ENCODE results near the gene TAPBPL.
"Not testable (repeated sequence)": the region's sequence is repeated elsewhere in the genome, so short reads cannot be mapped to it uniquely, and the experiment has no call there.

TAPBPL gene, protein sequence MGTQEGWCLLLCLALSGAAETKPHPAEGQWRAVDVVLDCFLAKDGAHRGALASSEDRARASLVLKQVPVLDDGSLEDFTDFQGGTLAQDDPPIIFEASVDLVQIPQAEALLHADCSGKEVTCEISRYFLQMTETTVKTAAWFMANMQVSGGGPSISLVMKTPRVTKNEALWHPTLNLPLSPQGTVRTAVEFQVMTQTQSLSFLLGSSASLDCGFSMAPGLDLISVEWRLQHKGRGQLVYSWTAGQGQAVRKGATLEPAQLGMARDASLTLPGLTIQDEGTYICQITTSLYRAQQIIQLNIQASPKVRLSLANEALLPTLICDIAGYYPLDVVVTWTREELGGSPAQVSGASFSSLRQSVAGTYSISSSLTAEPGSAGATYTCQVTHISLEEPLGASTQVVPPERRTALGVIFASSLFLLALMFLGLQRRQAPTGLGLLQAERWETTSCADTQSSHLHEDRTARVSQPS

DNA sequence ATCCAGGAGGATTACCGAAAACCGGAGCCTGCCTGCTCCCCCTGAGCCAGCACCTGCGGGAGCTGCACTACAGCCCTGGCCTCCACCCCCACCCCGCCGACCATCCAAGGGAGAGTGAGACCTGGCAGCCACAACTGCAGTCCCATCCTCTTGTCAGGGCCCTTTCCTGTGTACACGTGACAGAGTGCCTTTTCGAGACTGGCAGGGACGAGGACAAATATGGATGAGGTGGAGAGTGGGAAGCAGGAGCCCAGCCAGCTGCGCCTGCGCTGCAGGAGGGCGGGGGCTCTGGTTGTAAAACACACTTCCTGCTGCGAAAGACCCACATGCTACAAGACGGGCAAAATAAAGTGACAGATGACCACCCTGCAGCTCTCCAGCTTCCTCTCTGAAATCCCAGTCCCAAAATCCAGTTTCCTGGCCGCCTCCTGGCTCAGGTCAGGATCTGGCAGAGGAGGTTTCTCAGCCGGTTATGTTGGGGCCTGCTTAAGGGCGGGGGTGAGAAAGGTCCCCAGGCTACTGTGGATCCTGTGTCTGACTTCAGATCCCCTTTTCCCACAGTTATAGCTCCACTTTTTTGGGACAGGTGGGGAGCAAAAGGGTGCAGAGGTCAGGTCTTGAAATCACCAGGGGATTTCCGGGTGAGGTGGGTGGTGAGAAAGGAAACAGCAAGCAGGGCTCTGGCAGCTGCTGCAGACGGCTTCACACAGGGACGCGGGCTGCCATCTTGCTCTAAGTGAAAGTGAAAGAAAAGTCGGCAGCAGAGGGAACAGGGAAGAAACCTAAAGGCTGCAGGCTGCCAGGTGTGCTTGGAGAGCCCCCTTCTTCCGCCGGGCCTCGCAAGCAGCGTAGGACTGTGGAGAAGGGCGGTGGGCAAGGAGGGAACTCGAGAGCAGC, at the start of gene TAPBPL:
TSS of gene TAPBPL (plus strand) at position 695 of the 897 bp plus-strand sequence. CDS start 207 bp downstream, outside the sequence.
- peak; percentile 70 for DNase-seq

DNA sequence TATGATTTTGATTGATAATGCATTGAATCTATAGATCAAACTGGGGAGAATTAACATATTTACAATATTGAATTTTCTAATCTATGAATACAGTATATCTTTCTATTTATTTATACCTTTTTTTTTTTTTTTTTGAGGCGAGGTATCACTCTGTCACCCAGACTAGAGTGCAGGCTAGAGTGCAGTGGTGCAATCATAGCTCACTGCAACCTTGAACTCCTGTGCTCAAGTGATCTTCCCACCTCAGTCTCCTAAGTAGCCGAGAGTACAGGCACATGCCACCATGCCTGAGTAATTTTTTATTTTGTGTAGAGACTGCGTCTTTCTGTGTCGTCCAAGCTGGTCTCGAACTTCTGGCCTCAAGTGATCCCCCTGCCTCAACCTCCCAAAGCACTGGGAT, 47.5 kb upstream of the TAPBPL start:
- DNase-seq: no peak

DNA sequence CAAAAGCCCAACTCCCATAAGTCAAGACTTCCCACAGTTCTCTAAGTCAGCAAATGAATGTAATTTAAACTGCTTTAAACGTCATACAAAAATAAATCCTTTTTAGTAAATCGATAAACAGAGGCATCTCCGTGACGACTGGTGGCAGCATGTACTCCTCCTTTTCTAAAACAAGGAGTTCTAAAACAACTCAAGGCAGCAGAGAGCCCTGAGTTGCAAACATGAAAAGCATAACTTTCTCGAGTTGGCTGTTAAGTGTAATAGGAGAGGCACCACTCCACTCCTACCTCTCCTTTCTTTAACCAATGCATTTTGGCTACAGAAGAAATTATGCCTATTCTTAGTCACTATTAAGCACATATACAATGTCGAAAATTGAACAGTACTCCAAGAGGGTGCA, 45.9 kb upstream of the TAPBPL start:
- no peak for DNase-seq

DNA sequence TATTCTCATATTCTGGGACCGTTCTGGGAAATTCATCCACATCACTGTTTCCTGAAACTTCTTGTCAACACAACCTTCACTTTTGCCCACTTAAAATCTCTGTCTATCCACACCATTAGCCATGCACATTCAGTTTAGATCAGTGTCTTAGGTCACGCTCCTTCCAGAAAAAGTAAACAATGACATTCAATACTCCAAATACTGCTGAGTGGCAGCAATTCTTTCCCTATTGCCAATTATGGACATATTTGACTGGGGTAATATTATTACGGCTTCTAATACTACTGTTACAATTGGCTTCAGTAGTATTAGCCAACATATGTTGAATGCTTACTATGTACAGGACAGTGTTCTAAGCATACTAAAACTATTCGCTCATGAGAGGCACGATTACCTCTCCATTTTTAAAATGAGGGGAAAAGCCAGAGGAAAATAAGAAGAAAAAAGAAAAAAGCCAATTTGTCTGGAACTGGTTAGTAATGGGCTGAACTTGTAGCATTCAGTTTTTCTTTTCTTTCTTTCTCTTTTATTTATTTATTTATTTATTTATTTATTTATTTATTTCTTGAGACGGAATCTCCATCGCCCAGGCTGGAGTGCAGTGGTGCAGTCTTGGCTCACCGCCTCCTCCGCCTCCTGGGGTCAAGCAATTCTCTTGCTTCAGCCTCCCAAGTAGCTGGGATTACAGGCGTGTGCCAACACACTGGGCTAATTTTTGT, 44.4 kb upstream of the TAPBPL start:
- no peak for DNase-seq

DNA sequence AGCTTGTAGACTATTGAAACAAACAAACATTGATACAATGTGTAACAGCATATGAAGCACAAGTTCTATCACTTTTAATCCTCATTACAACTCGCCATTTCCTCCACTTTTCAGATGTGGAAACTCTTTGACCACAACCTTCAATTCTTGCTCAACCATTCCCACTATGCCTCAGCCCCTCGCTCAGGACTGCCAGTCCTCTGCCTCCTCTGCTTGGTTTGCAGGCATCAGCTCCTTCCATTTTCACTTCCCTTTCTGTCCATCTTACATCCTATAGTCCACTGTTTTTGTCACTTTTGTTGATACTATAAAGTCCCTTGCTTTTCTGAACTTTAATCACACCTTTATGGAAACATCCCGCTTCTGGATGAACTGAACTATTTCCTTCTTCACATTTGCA, 35.2 kb upstream of the TAPBPL start:
- no peak for DNase-seq

DNA sequence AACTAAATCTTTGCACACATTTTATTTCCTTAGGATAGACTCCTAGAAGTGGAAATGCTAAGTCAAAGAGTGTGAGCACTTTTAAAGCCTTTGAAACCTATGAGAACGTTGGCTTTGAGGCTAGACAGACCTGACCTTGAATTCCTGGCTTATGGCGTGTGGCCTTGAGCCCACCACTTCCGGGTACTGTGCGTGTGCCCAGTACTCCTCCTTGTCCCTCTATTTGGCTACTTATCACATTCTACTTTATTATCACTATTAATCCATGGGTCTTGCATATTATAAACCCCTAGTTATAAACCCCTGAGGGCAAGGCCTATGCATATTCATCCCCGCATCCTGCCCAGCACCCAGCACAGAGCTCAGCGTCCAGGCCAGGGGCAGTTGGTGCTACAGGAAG, 33.0 kb upstream of the TAPBPL start:
- no peak for DNase-seq

DNA sequence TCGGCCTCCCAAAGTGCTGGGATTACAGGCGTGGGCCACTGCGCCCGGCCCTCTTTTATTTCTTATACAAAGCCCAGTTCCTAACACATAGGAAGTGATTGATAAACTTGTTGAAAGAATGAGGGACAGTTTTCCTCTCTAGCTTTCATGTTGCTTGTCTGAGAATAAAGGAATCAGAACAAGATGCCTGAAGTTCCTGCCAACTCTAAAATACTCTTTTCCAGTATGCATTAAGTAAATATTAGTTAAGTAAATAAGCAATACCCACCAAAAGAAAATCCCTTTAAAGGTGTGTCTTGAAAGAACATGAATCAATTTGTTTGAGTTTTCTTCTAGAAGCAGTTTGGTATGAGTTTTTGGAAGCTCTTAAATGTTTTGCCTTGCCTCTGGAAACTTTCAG, 31.5 kb upstream of the TAPBPL start:
- no peak for DNase-seq

DNA sequence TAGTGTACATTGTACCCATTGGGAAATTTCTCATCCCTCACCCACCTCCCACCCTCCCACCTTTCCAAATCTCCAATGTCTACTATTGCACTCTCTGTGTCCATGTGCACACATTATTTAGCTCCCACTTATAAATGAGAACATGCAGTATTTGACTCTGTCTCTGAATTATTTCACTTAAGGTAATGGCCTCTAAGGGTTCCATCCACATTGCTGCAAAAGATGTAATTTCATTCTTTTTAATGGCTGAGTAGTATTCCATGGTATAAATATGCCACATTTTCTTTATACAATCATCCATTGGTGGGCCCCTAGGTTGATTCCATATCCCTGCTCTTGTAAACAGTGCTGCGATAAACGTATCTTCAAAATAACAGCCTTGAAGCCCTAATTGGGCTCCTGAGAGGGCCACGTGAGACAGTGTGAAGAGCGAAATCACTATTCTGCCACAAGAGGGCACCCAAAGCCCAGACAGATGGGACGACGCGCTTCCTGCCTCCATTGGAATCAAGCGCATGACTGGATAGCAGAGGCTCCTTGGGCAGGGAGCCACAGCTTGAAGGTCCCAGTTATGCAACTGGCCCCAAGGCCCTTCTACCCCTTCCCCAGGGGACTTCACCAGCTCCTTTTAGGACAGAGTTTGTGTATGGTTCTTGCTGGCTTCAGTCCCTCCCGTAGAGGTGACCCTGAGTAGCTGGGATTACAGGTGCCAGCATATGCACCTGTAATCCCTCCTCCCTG, 28.4 kb upstream of the TAPBPL start:
- DNase-seq: peak; percentile 58

DNA sequence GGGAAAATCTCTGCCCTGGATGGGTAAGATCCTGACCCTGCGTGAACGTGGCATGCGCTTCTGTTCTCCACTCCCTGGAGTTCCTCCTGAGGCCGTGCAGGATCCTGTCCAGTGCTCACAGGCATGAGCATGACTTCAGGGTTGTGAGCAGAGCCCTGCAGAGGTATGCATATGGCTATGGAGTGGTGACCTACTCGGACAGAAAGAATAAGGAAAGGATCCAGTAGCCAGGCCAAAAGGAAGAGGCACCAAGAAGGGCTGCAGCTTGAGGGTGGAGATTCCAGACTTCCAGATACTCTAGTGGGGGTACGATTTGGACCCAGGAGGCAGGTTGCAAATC, 27.9 kb upstream of the TAPBPL start:
- no peak for DNase-seq

DNA sequence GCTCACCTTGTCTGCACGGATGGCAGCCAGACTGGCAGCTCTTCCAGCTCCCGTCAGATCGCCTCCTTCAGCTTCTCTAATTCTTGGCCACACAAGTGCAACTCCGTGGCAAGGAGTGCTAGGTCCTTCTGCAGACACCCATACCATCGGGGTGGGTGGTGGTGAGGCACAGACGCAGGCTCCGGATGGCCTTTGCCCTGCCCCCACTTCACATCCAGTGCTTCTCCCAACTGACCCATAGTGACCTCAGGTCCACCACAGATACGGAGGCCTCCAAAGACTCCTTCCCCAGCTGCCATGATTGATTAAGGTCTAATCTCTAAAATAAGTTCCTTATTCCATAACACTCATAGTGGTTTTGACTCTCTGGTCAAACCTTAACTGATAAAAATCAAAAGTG, 27.0 kb upstream of the TAPBPL start:
- no peak for DNase-seq

DNA sequence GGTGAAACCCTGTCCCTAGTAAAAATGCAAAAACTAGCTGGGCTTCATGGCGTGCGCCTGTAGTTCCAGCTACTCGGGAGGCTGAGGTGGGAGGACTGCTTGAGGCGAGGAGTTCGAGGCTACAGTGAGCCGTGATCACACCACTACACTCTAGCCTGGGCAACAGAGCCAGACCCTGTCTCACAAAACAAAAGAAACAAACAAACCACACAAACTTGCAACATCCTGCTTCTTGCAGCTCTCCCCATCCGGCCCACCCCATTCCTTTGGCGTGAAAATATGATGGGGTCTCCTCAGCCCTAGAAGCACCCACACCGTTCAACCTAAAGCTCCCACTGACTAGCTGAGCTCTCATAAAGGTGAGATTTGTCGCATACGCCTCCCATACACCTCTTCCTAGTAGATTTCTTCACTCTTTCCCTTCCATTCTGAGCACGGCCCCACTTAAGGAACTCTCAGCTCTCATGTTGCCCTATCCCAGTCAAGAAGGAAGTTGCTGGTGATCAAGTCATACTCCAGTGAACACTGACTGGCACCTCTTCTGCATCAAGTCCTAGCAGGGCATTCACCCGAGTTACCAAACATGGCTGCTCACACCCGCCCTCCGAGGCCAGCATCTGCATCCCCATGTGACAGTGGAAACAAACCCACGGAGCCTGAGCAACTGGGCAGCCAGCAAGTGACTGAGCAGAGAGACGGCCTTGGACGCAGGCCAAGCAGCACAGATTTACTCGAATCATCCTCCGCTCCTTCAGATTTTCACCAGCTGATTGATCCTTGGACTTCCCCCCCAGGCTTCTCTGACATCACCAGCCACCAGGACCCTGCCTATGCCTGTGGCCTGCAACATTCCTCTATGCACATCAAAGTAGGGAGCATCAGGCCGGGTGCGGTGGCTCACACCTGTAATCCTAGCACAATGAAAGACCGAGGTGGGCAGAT, 26.0 kb upstream of the TAPBPL start:
- DNase-seq: no peak

DNA sequence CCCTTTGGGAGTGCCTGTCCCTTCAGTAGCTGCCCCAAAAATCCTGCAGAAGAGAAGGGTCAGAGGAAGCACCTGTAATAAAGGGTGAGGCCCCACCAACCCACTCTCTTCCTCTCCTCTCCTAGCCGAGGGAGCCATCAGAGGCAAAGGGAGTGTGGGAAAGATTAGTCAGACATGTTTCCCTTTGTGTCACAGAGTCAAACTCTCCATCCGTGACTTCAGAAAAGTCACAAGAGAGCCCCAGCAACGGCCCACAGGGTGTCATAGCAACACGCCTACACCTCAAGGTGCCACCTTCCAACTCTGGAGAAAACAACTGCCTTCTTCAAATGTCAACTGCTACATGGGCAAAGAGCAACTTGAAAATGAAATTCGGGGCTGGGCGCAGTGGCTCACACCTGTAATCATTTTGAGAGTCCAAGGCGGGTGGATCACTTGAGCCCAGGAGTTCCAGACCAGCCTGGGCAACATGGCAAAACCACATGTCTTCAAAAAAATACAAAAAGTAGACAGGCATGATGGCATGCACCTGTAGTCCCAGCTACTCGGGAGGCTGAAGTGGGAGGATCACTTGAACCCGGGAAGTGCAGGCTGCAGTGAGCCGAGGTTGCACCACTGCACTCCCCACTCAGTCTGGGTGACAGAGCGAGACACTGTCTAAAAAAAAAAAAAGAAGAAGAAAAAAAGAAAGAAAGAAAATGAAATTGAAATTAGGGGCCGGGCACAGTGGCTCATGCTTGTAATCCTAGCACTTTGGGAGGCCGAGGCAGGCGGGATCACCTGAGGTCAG, 24.8 kb upstream of the TAPBPL start:
- peak; percentile 86 for DNase-seq

DNA sequence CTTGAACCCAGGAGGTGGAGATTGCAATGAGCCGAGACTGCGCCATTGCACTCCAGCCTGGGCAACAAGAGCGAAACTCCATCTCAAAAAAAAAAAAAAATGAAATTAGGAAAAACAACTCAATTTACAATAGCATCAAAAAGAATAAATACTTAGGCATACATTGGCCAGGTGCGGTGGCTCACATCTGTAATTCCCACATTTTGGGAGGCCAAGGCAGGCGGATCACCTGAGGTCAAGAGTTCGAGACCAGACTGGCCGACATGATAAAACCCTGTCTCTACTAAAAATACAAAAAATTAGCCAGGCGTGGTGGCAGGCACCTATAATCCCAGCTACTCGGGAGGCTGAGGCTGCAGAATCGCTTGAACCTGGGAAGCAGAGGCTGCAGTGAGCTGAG, 24.0 kb upstream of the TAPBPL start:
- DNase-seq: not testable (repeated sequence)

DNA sequence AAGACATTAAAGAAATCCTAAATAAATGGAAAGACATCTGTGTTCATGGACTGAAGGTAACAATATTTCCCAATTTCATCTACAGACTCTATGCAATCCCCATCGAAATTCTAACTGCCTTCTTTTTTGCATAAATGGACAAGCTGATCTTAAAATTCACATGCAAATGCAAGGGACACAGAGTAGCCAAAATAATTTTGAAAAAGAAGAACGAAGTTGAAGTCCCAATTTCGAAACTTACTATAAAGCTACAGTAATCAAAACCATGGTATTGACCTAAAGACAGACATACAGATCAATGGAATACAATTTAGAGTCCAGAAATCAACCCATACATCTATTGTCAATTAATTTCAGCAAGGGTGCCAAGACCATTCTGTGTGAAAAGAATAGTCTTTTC, 23.5 kb upstream of the TAPBPL start:
- no peak for DNase-seq

DNA sequence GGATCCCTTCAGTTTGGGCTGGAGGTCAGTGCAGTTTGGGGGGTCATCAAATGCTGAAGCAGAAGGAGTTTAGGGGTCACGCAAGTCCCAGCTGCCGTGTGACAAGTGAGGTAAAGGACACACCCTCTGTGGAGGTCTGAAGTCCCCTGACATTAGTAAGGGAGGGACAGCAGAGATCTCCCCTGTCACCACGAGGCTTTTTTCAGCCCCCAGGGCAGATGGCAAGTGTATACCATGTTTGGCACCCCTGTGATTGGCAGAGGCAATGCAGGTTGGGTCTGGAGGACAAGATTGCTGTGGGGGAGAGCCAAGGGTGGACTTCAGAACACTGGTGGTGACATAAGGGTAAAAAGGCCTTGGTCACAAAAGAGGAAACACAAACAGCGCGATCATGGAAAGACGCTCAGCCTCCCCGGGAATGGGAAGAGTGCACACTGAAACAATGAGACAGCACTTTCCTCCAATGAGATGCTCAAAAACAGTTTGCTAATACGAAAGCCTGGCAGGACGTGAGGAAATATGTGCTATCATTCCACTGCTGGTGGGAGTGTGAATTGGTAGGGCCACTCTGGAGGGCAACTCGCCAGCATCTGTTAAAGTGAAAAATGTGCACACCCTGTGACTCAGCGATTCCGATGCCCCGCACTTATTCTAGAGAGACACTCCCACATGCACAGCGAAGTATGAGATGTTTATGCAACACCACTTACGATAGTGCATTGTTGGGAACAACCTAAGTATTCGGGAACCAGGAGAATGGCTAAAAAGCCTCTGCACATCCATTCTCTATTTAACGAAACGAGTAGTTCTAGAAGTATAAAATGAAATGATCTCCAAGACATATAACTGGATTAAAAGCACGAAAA, 21.5 kb upstream of the TAPBPL start:
- DNase-seq: peak; percentile 56

DNA sequence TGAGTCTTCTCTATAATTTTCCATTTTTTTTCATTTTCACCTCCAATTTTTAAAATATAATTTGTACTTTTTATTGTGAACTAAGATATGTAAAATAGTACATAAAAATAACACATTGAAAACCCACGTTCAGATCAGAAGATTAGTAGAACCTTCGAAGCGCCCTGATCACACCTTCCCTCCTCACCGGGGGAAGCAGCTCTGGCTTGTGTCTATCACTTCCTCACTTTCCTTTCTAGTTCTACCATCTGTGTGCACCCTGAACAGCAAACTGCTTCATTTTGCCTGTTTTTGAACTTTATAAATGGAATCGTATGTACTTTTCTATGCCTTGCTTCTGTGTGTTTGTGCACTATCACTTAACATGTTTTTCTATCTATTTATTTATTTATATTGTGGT, 18.9 kb upstream of the TAPBPL start:
- no peak for DNase-seq

DNA sequence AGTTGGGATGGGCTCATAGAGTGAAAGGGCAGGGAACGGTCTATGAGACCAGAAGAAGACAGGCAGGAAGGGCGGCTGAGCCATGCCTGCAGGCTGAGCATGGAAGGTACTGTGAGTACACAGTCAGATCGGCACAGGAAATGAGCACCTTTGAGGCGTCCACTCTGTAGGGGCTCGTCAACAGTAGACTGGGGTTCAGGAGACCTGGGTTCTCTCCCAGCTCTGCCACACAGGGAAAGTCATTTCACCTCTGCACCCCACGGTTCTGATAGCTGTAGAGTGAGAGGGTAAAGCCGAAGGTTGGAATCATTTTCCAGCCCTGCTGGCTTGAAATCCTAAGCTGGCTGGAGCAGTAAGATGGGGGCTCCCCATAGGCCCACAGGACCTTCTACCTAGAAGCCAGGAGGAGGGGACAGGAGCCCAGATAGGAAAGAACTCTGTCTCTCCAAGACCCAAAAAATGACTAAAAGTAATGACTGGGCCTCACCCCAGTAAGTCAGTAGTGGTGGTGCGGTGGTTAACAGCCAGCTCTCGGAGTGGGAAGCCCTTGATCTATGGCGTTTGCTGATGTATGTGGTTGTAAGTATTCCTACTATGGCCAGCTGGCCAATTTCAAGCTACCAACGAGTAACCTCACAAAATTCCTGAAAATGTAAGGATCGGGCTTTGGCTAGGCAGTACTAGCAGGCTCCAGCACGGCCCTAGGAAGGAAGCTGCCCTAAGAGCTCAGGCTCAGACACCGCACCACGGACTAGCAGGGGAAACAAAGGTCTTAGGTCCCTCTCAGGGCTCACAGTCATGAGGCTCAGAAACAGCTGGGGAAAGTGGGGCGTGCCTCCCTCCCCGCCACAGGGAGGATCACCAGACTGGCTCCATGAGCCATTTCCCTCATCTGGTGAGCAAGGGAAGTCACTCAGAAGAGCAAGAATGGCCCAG, 17.4 kb upstream of the TAPBPL start:
- DNase-seq: no peak

DNA sequence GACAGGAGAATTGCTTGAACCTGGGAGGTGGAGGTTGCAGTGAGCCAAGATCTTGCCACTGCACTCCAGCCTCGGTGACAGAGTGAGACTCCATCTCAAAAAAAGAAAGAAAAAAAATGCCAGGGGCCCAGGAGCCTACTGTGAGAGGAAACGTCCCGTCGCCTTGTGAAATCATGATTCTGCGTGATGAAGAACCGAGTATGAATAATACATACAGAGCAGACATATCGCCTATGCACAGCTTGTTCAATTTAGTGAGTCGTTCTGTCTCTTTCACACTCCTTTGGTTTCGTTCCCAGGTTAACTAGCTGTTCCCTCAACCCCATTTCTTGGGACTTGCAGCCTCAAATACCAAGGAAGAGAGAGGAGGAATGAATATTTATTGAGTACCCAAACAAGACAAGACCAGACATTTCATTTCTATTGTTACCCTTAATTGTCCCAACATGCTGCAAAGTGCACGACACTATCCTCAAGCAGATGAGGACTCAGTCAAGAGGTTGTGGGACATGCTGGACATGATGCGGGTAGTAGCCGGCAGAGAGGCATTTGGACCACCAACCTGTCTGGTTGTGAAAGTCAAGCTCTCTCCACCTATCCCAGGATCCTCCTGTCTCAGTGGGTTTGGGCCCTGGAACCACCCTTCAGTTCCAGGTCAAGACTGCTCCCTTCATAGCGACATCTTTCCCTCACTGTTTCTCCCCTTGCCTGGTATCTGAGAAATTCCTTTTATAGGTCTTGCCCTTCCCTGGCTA, 15.7 kb upstream of the TAPBPL start:
- DNase-seq: no peak

Measured in stimulated activated CD4-positive, alpha-beta T cell treated with anti-CD3 and anti-CD28 coated beads, Interleukin-12 subunit alpha, Interleukin-12 subunit beta, amount 100 ng/mL, for 4 hours (primary cell).